ENCODE data around the gene SNAP29.

DNA sequence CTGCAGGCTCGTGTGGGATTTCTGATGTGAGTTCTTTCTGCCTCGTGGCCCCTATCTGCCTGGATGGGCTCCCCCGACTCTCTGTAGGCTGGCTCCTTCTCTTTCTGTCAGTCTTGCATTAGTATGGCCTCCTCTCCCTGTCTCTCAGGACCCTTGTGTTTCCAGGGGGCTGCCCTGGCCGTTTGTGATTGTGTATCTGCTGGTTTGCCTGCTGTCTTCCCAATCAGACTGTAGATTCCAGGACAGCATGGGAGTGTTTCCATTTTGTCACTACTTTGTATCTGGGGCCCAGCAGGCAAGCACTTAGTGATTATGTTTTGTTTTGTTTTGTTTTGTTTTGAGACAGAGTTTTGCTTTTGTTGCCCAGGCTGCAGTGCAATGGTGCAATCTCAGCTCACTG lies 25.6 kb downstream of the SNAP29 start:
- TF ChIP-seq POLR2A (IDR thresholded peaks at IDR 0.05) = no peak
- TF ChIP-seq CTCF (IDR thresholded peaks at IDR 0.05) = no peak

Measured in testis (tissue), 2 donors.